SK-N-SH (cell line): ENCODE data around the gene LPP. TPM values are rescaled to one million over a fixed set of nuclear protein-coding genes. Genes with fewer than 3 reads are reported as not detected.

Experiments
- CTCF ChIA-PET: fragments of 300-600, 350-600 bp; formaldehyde crosslinking; extraction: SDS; loops from one replicate; lab custom pipeline; 2021; lab: Yijun Ruan, JAX
- POLR2A ChIA-PET: fragments of 350-600 bp; sonication (Branson Sonifier 250); formaldehyde crosslinking; extraction: SDS; loops from one replicate; lab custom pipeline; 2020; ENCODE audit warnings: antibody characterized with exemption, inconsistent platforms; lab: Yijun Ruan, JAX
- DNase-seq: peaks from one replicate; pipeline ENCODE4 v3.0.0; 2012
- H2AFZ ChIP-seq: fragments of 200-600 bp; sonication (generic); 2 replicates; pipeline ENCODE4 v1.8.1; 2016; ENCODE audit warnings: antibody characterized with exemption, mild to moderate bottlenecking, low read depth
- H3F3A ChIP-seq: fragments of 200-600 bp; sonication (generic); replicated peaks from 2 replicates; pipeline ENCODE3; 2016; ENCODE audit warnings: antibody characterized with exemption, mild to moderate bottlenecking; ENCODE audit not compliant: insufficient read depth
- H3K27ac ChIP-seq, 2 experiments: fragments of 200-500 bp in 1 of 2; fragments of 200-600 bp in 1 of 2; sonication (Bioruptor generic) in 1 of 2; sonication (generic), shearing (Covaris generic) in 1 of 2; 2 replicates each; pipeline versions ENCODE4 v1.5.1 to v1.6.1; 2014 to 2016; ENCODE audit warnings: low read depth in 2 of 2, inconsistent platforms in 1 of 2, low read length in 1 of 2, mild to moderate bottlenecking in 1 of 2, mixed read lengths in 1 of 2
- H3K27me3 ChIP-seq: fragments of 200-600 bp; sonication (generic), shearing (Covaris generic); 2 replicates; pipeline ENCODE4 v1.6.1; 2016; ENCODE audit warnings: mixed run types; ENCODE audit not compliant: insufficient read depth
- H3K36me3 ChIP-seq, 2 experiments: fragments of 200-500 bp in 1 of 2; fragments of 200-600 bp in 1 of 2; sonication (Bioruptor generic) in 1 of 2; sonication (generic) in 1 of 2; replicated peaks in 1 of 2; 2 replicates each; pipeline versions ENCODE3 to v1.5.1; 2014 to 2016; ENCODE audit warnings: low read length in 1 of 2, mild to moderate bottlenecking in 1 of 2; ENCODE audit not compliant: insufficient read depth in 2 of 2, control insufficient read depth in 1 of 2
- H3K4me1 ChIP-seq, 2 experiments: fragments of 200-500 bp in 1 of 2; fragments of 200-600 bp in 1 of 2; sonication (Bioruptor generic) in 1 of 2; sonication (generic), shearing (Covaris generic) in 1 of 2; 2 replicates each; pipeline versions ENCODE4 v1.5.1 to v1.6.1; 2014 to 2016; ENCODE audit warnings: low read depth in 1 of 2, low read length in 1 of 2, mixed run types in 1 of 2; ENCODE audit not compliant: insufficient read depth in 2 of 2, control insufficient read depth in 1 of 2
- H3K4me2 ChIP-seq: fragments of 200-600 bp; sonication (generic), shearing (Covaris generic); 2 replicates; pipeline ENCODE4 v1.6.1; 2017; ENCODE audit warnings: mixed run types
- H3K4me3 ChIP-seq, 2 experiments: fragments of 200-500 bp in 1 of 2; fragments of 200-600 bp in 1 of 2; sonication (Bioruptor generic) in 1 of 2; sonication (generic), shearing (Covaris generic) in 1 of 2; 2 replicates each; pipeline versions ENCODE4 v1.5.1 to v1.8.1; 2014 to 2016; ENCODE audit warnings: low read depth in 2 of 2, inconsistent platforms in 1 of 2, low read length in 1 of 2, mild to moderate bottlenecking in 1 of 2, mixed read lengths in 1 of 2, moderate library complexity in 1 of 2
- H3K79me2 ChIP-seq: fragments of 200-600 bp; sonication (generic); 2 replicates; pipeline ENCODE4 v1.8.1; 2017; ENCODE audit warnings: mild to moderate bottlenecking; ENCODE audit not compliant: insufficient read depth
- H3K9ac ChIP-seq: fragments of 200-600 bp; sonication (generic); 2 replicates; pipeline ENCODE4 v1.6.1; 2017; ENCODE audit warnings: mixed run types
- H3K9me2 ChIP-seq: fragments of 200-600 bp; sonication (generic); 2 replicates; pipeline ENCODE4 v1.6.1; 2017; ENCODE audit warnings: mixed run types
- H3K9me3 ChIP-seq: fragments of 200-600 bp; sonication (generic); 2 replicates; pipeline ENCODE4 v1.6.1; 2017; ENCODE audit warnings: mixed run types, mild to moderate bottlenecking, moderate library complexity
- H4K20me1 ChIP-seq: fragments of 200-600 bp; sonication (generic); 2 replicates; pipeline ENCODE4 v1.6.1; 2017; ENCODE audit warnings: mild to moderate bottlenecking, mixed run types; ENCODE audit not compliant: insufficient read depth
- CHD2 ChIP-seq: fragments of 150-350 bp; IDR thresholded peaks from 2 replicates; pipeline ENCODE4 v1.6.1; 2018; ENCODE audit warnings: low read length; ENCODE audit not compliant: partially characterized antibody
- ELF1 ChIP-seq: IDR thresholded peaks from 2 replicates; pipeline ENCODE4 v1.4.0; 2012
- EP300 ChIP-seq, 2 experiments: IDR thresholded peaks; 2 replicates each; pipeline versions ENCODE4 v1.4.0 to v1.6.1; 2012; ENCODE audit warnings: borderline replicate concordance in 1 of 2, low read depth in 1 of 2, low read length in 1 of 2
- EZH2phosphoT487 ChIP-seq: fragments of 200-600 bp; sonication (generic); IDR thresholded peaks from 2 replicates; pipeline ENCODE4 v1.6.1; 2017; ENCODE audit warnings: low read depth, mixed run types, mild to moderate bottlenecking, antibody characterized with exemption, moderate library complexity, borderline replicate concordance
- GATA2 ChIP-seq: sonication (generic); formaldehyde crosslinking; IDR thresholded peaks from 2 replicates; pipeline ENCODE4 v1.5.0; 2020; ENCODE audit warnings: mild to moderate bottlenecking, missing genetic modification reagents
- IRF3 ChIP-seq: fragments of 150-350 bp; IDR thresholded peaks from 2 replicates; pipeline ENCODE4 v1.6.1; 2016; ENCODE audit warnings: mild to moderate bottlenecking, low read depth, low read length
- MAX ChIP-seq: IDR thresholded peaks from 2 replicates; pipeline ENCODE4 v1.4.0; 2012; ENCODE audit warnings: low read depth
- NFIC ChIP-seq: IDR thresholded peaks from 2 replicates; pipeline ENCODE4 v1.4.0; 2012; ENCODE audit warnings: borderline replicate concordance
- NRF1 ChIP-seq: IDR thresholded peaks from 2 replicates; pipeline ENCODE4 v1.6.1; 2012; ENCODE audit warnings: low read depth, mild to moderate bottlenecking, low read length
- RAD21 ChIP-seq: IDR thresholded peaks from 2 replicates; pipeline ENCODE4 v1.6.1; 2012; ENCODE audit warnings: mild to moderate bottlenecking, low read length
- REST ChIP-seq: IDR thresholded peaks from 2 replicates; pipeline ENCODE4 v1.6.1; 2012; ENCODE audit warnings: mild to moderate bottlenecking, low read depth, low read length, moderate library complexity
- RXRA ChIP-seq: IDR thresholded peaks from 2 replicates; pipeline ENCODE4 v1.4.0; 2012; ENCODE audit warnings: low read depth, mild to moderate bottlenecking, borderline replicate concordance
- TEAD4 ChIP-seq: IDR thresholded peaks from 2 replicates; pipeline ENCODE4 v1.4.0; 2012; ENCODE audit warnings: mild to moderate bottlenecking, borderline replicate concordance; ENCODE audit not compliant: insufficient read depth
- USF2 ChIP-seq: fragments of 150-350 bp; IDR thresholded peaks from 2 replicates; pipeline ENCODE4 v1.6.1; 2017; ENCODE audit warnings: antibody characterized with exemption, low read length, low read depth, borderline replicate concordance
- YY1 ChIP-seq: IDR thresholded peaks from 2 replicates; pipeline ENCODE4 v1.4.0; 2012; ENCODE audit warnings: low read depth, mild to moderate bottlenecking
- ZBTB33 ChIP-seq: IDR thresholded peaks from 2 replicates; pipeline ENCODE4 v1.4.0; 2012; ENCODE audit warnings: low read depth, borderline replicate concordance
- WGBS: methylation state at CpG from one replicate; pipeline ENCODE4 v1.1.6; 2017; ENCODE audit warnings: low lambda C conversion rate; 5-methylcytosine and 5-hydroxymethylcytosine counted together
- polyA plus RNA-seq, 3 experiments: library from polyadenylated mRNA; depleted of rRNA; stranded (reverse); fragments of >200 nt; gene quantifications; 2 replicates each; pipeline ENCODE4 v1.2.3, GENCODE V29; 2012

LPP gene
- polyA plus RNA-seq, 1 of the 3 experiments (the other 2 are of a cell fraction), result 6.6 TPM

GRCh38 chr3:188124184-188124583 lies 29.8 kb upstream of the LPP start (continued):
- TF ChIP-seq IRF3 (no peak), YY1 (no peak), RXRA (no peak), GATA2 (no peak), ZBTB33 (no peak), EP300 (IDR thresholded peaks at IDR 0.05; ENCODE audit: borderline replicate concordance in 1 of 2, low read depth in 1 of 2, low read length in 1 of 2) (no peak), EZH2phosphoT487 (no peak), RAD21 (no peak), NRF1 (no peak), CHD2 (no peak)

GRCh38 chr3:188125076-188125475 lies 28.9 kb upstream of the LPP start:
- CTCF ChIA-PET, result no interaction called here
- Histone ChIP-seq H3K27me3 (no peaks in the 10 kb centered on the region), H3K9me3 (no peaks in the 10 kb centered on the region), H3K79me2 (no peaks in the 10 kb centered on the region), H2AFZ (no peak overlapping the region), H3K36me3 (no peaks in the 10 kb centered on the region), H3K4me1 (no peaks in the 10 kb centered on the region), H3K9me2 (no peaks in the 10 kb centered on the region), H3K4me2 (no peak overlapping the region), H3K4me3 (no peak overlapping the region), H3K9ac (no peak overlapping the region), H4K20me1 (no peaks in the 10 kb centered on the region), H3K27ac (no peak overlapping the region), H3F3A (peaks cover 12% of the 10 kb centered on the region)
- TF ChIP-seq EZH2phosphoT487 (no peak), GATA2 (no peak), ELF1 (no peak), MAX (no peak), USF2 (no peak), TEAD4 (no peak), REST (no peak), NFIC (no peak)
- POLR2A ChIA-PET, result no interaction called here
- WGBS, result 83% methylated on average over 3 of the region's 3 CpGs
- DNase-seq, result no peak
